ENCODE results near the gene TTC34.

- TF ChIP-seq CTCF (IDR thresholded peaks at IDR 0.05) (no peak), POLR2A (IDR thresholded peaks at IDR 0.05) (no peak), POLR2AphosphoS5 (IDR thresholded peaks at IDR 0.05) (no peak), EP300 (IDR thresholded peaks at IDR 0.05) (no peak)
These were observed 18.6 kb upstream of the TTC34 start for GRCh38 chr1:2819831-2820730.
